ENCODE measurements around the gene GABARAP. TPM values are rescaled to one million over a fixed set of nuclear protein-coding genes. Genes with fewer than 3 reads are reported as not detected.

GABARAP gene
- total and polyA plus RNA-seq, 12 donors, result 440 to 733 (median 517) TPM

DNA sequence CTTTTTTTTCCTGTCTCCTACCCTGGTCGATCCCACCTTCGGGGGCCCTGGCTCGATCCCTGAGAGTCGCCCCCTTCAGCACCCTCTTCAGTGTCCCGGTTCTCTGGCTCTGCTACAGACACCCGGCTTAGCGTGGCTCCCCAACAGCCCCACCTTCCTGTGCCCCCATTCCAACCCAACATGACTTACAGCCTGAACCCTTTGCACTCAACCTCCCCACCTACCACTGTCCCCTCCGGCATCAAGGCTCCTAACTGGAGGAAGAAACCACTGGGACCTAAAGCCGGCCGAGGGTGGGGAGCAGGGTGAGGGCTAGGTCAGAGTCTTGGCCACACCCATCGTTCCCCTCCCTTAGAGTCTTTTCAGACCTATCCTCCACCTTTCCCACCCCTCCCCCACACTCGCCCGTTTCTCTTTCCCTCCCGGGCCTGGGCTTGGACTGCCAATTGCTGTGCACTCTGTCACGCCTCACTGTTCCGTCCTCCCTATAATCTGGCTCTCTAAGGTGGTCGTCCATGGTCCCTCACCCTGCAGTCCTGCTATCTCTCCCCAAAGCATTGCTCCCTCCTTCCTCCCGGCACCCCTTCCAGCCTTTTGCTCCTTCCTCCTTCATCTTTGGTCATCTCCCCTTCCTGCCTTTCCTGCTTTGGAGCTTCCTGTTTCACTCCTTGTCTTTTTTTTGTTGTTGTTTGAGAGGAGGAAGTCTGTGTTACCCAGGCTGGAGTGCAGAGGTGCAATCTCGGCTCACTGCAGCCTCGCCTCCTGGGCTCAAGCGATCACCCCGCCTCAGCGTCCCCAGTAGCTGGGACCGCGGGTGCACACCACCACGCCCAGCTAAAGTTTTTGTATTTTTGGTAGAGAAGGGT is 20.9 kb upstream of the GABARAP start:
- Histone ChIP-seq H3K4me1 (peaks cover 7 to 41% (median 29%) of the 10 kb centered on the region in 9 donors), H3K27me3 (peaks cover 14 to 64% (median 56%) of the 10 kb centered on the region in 7 donors), H3K9me3 (no peaks in the 10 kb centered on the region), H3K27ac (no peak overlapping the region), H3K4me3 (peak overlapping the region in 8 of 10 donors; percentile 20 to 61 (median 28)), H3K36me3 (peaks cover 0 to 17% (median 8%) of the 10 kb centered on the region in 9 donors)
- 11 to 12% methylated on average over 26 of the region's 26 CpGs for WGBS, 2 donors
- TF ChIP-seq, protein P1, sequence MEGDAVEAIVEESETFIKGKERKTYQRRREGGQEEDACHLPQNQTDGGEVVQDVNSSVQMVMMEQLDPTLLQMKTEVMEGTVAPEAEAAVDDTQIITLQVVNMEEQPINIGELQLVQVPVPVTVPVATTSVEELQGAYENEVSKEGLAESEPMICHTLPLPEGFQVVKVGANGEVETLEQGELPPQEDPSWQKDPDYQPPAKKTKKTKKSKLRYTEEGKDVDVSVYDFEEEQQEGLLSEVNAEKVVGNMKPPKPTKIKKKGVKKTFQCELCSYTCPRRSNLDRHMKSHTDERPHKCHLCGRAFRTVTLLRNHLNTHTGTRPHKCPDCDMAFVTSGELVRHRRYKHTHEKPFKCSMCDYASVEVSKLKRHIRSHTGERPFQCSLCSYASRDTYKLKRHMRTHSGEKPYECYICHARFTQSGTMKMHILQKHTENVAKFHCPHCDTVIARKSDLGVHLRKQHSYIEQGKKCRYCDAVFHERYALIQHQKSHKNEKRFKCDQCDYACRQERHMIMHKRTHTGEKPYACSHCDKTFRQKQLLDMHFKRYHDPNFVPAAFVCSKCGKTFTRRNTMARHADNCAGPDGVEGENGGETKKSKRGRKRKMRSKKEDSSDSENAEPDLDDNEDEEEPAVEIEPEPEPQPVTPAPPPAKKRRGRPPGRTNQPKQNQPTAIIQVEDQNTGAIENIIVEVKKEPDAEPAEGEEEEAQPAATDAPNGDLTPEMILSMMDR (IDR thresholded peaks at IDR 0.05), result no peak
- ATAC-seq, result peak in 1 of 8 donors; percentile 7
- DNase-seq, result no peak
- intact Hi-C loops (cut with DNase I), result loop anchor here in 1 of 10 donors (5.0 kb wide), 1 partner anchor 44 kb away; the partner anchor contains the start of gene EIF5A

DNA sequence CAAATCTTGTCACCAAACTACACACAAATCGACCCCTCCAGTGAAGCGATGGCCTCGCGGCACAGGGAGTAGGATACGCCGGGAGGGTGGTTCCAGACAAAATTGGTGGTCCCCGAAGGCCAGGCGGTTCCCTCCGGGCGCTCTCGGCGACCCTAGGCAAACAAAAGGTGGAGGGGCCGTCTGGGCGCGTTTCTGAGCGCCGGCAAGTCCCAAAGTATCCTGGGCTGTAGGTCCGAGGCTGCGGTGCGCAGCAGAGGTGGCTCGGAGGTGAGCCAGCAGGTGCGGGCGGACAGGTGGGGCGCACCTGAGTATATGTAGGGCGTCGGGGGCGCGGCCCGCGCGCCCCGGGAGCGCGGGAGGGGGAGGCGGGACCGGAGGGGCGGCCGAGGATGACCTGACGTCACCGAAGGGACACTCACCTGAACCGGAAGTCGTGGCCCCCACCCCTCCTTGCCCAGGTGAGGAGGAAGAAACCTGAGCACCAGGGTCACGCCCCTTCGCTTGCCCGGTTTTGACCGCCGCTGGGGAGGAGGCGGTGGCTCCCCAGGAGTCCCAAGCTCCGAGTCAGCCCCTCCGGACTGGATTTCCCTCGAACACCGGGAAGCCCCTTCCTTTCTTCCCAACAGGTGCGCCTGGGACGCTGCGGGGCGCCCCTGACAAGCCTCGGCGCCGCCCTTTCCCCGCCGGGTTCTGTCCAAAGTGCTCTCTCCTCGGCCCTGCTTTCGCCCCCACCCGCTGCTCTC is 20.1 kb upstream of the GABARAP start, which contains the start of gene CLDN7:
TSS of gene CLDN7 (minus strand) at position 287 of the 743 bp plus-strand sequence. CDS start 435 bp downstream, outside the sequence.
- 6% methylated on average over 59 to 64 of the region's 64 CpGs for WGBS, 2 donors
- peak in 1 of 8 donors; percentile 3 for ATAC-seq
- intact Hi-C loops (cut with DNase I), result loop anchor here in 1 of 10 donors (5.0 kb wide), 1 partner anchor 45 kb away; the partner anchor contains the start of gene EIF5A
- Histone ChIP-seq H3K9me3 (no peaks in the 10 kb centered on the region), H3K4me3 (peak within 1 kb of the TSS; percentile 35 to 61 (median 52)), H3K36me3 (peaks cover 0 to 25% (median 15%) of the 10 kb centered on the region in 9 donors), H3K27ac (peak within 1 kb of the TSS in 3 of 10 donors; percentile 19 to 65 (median 22)), H3K27me3 (peaks cover 14 to 64% (median 51%) of the 10 kb centered on the region in 7 donors), H3K4me1 (peaks cover 7 to 41% (median 29%) of the 10 kb centered on the region in 9 donors)
- TF ChIP-seq, protein P1 (IDR thresholded peaks at IDR 0.05), result no peak
- no peak for DNase-seq

DNA sequence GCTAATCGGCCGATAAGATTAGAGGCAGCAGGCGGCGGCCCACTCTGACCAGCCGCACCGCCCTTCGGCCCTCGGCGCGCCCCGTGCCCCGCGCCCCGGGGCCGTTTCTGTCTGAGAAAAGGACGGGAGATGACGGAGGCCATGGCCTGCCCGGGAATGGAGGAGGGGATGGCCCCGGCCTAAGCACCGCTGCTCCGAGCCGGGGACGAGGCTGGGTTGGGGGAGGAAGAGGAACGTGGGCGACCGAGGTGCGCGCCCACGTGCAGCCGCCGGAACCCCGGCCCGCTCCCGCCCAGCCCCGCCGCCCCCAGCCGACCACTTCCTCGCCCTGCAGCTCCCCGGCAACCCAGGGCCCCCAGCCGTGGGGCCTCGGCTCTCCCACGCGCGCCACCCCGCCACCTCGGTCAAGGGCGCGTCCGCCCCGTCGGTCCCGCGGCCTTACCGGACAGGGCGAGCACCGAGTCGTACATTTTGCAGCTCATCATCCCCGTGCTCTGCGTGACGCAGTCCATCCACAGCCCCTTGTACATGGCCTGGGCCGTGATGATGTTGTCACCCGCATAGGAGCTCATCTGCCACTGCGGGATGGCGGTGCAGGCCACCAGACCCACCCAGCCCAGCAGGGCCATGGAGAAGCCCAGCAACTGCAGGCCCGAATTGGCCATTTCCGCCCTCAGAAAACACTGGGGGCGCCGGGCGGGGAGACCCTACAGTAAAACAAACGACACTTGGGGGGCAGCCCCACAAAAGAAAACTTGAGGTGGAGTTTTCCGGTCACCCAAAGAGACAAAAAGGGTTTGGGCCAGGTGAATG is 19.3 kb upstream of the GABARAP start:
- DNase-seq (no peak), ATAC-seq (peak; percentile 6 to 30 (median 23))
- H3K36me3 ChIP-seq, result peaks cover 0 to 33% (median 20%) of the 10 kb centered on the region in 9 donors
- H3K4me3 ChIP-seq, result peak overlapping the region; percentile 35 to 61 (median 52)
- peaks cover 7 to 41% (median 29%) of the 10 kb centered on the region in 9 donors for H3K4me1 ChIP-seq
- intact Hi-C loops (cut with DNase I), result loop anchor here in 1 of 10 donors (5.0 kb wide), 1 partner anchor 46 kb away; the partner anchor contains the start of gene EIF5A
- TF ChIP-seq, protein P1 (IDR thresholded peaks at IDR 0.05), result no peak
- H3K27ac ChIP-seq, result peak overlapping the region in 3 of 10 donors; percentile 19 to 65 (median 22)
- no peaks in the 10 kb centered on the region for H3K9me3 ChIP-seq
- 8 to 11% methylated on average over 47 to 71 of the region's 71 CpGs for WGBS, 2 donors
- H3K27me3 ChIP-seq, result peaks cover 14 to 63% (median 47%) of the 10 kb centered on the region in 7 donors

Measured in heart right ventricle (tissue), 16 donors.